ENCODE data around the gene HCFC1. TPM values are rescaled to one million over a fixed set of nuclear protein-coding genes. Genes with fewer than 3 reads are reported as not detected.

HCFC1 gene
- total RNA-seq, 2 donors from 2014 or later = 36.6 to 80.5 TPM

DNA sequence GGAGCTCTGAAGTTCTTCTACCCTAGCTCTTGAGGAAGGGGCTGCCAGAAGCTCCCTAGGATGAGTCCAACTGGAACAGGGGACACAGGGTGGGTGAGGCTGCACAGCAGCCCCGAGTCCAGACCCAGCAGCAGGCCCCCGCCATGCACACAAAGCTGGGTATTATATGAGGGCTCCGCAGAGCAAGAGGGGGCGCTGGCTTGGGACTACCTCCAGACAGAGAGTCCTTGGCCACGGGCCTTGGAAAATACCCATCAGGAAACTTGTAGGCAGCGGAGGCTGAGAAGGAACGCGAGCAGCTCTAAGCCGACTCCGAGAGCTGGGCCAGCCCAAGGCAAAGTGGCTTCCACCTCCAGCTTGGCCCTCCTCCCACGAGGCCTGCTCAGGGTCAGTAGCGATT is 8.1 kb downstream of the HCFC1 start:
- intact Hi-C loops (cut with DNase I) = no loop called here
- no peaks in the 10 kb centered on the region for H3K9me3 ChIP-seq
- H3K9ac ChIP-seq (ENCODE audit: low read depth in 2 of 2, low read length in 2 of 2) = no peak overlapping the region
- peaks cover 11% of the 10 kb centered on the region for H3K36me3 ChIP-seq
- H3K4me1 ChIP-seq = peaks cover 4% of the 10 kb centered on the region
- no peak overlapping the region for H3K4me3 ChIP-seq
- TF ChIP-seq, protein P1, sequence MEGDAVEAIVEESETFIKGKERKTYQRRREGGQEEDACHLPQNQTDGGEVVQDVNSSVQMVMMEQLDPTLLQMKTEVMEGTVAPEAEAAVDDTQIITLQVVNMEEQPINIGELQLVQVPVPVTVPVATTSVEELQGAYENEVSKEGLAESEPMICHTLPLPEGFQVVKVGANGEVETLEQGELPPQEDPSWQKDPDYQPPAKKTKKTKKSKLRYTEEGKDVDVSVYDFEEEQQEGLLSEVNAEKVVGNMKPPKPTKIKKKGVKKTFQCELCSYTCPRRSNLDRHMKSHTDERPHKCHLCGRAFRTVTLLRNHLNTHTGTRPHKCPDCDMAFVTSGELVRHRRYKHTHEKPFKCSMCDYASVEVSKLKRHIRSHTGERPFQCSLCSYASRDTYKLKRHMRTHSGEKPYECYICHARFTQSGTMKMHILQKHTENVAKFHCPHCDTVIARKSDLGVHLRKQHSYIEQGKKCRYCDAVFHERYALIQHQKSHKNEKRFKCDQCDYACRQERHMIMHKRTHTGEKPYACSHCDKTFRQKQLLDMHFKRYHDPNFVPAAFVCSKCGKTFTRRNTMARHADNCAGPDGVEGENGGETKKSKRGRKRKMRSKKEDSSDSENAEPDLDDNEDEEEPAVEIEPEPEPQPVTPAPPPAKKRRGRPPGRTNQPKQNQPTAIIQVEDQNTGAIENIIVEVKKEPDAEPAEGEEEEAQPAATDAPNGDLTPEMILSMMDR (IDR thresholded peaks at IDR 0.05) = no peak
- H3K27ac ChIP-seq = no peak overlapping the region
- H3K27me3 ChIP-seq = no peaks in the 10 kb centered on the region
- no peak for DNase-seq

DNA sequence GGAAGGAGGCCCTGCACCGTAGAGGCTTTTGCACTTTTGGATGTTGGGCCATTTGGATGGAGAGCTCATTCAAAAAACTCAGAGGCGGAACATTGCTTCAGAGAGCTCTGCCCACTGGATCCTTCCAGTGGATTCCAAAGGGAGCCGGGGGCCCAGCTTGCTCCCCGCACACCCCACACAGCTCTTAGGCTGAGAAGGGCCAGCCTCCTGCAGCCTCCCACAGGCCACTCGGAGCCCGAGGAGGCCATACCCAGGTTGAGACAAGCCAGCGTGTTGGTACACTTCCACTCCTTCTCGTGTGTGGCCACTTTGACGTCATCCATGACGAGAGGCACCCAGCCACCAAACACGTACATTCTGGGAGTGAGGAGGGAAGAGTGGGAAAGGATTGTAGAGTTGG is 10.3 kb downstream of the HCFC1 start:
- no peaks in the 10 kb centered on the region for H3K27me3 ChIP-seq
- H3K4me3 ChIP-seq = no peak overlapping the region
- TF ChIP-seq, protein P1 (IDR thresholded peaks at IDR 0.05) = no peak
- H3K4me1 ChIP-seq = no peaks in the 10 kb centered on the region
- no peak overlapping the region for H3K9ac ChIP-seq (ENCODE audit: low read depth in 2 of 2, low read length in 2 of 2)
- no peak overlapping the region for H3K27ac ChIP-seq
- peaks cover 21% of the 10 kb centered on the region for H3K36me3 ChIP-seq
- intact Hi-C loops (cut with DNase I) = no loop called here
- DNase-seq = no peak
- no peaks in the 10 kb centered on the region for H3K9me3 ChIP-seq

DNA sequence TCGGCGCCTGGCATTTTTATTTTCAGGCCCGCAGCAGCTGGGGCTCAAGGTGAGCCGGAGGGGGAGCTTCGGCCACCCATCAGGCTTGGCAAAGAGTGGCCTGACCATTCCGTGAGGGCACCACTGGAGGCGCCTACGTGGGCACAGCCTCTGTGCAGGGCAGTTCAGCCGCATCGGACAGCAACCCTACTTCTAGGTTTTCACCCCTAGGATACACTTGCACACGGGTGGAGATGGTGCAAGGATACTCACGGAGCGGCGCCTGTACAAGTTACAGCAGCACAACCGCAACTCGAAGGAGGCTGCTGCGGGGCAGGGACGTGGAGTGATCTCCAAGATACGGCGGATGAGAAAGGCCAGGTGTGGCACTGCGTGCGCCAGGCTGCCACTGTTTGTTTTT is 10.8 kb downstream of the HCFC1 start:
- DNase-seq = no peak
- Histone ChIP-seq H3K27ac (no peak overlapping the region), H3K4me3 (no peak overlapping the region), H3K27me3 (no peaks in the 10 kb centered on the region), H3K36me3 (peaks cover 21% of the 10 kb centered on the region), H3K9ac (ENCODE audit: low read depth in 2 of 2, low read length in 2 of 2) (no peak overlapping the region), H3K9me3 (no peaks in the 10 kb centered on the region), H3K4me1 (no peaks in the 10 kb centered on the region)
- TF ChIP-seq, protein P1 (IDR thresholded peaks at IDR 0.05) = no peak
- intact Hi-C loops (cut with DNase I) = no loop called here

DNA sequence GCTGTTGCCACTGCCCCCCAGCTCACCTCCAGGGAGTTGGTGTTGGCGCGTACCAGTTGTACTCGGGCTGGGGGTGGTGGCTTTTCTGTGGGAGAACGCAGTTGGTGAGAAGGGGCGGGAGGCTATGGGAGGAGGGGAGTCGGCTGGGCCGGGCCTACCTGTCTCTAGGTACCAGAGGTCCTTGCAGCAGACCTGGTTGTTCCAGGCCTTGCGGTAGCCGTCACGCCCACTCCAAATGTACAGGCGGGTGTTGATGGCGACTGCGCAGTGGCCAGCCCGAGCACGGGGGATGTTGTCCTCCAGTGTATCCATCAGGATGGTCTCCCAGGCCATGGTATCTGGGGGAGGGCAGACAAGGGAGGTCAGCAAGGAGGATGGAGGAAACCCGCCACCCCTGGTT is 11.5 kb downstream of the HCFC1 start:
- Histone ChIP-seq H3K4me3 (no peak overlapping the region), H3K4me1 (no peaks in the 10 kb centered on the region), H3K27ac (no peak overlapping the region), H3K9ac (ENCODE audit: low read depth in 2 of 2, low read length in 2 of 2) (no peak overlapping the region), H3K36me3 (peaks cover 21% of the 10 kb centered on the region), H3K9me3 (no peaks in the 10 kb centered on the region), H3K27me3 (no peaks in the 10 kb centered on the region)
- TF ChIP-seq, protein P1 (IDR thresholded peaks at IDR 0.05) = no peak
- intact Hi-C loops (cut with DNase I) = no loop called here
- no peak for DNase-seq

DNA sequence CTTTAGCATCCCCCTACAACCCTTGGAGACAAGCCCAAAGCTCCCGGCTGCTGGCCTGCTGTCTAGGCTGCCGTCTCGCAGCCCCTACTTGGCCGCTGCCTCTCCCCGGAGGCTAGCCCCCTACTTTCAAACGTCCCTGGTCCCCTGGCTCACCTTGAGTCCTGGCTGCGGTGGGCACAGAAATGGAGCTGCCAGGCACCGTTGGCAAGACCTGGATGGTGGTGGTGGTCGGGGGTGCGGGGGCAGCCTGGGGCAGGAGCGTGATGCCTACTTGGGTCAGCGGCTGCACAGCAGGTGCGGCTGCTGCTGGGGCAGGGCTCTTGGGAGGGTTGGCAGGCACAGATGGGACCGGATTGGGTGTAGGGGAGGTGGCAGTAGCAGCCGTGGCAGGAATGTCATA is 12.0 kb downstream of the HCFC1 start:
- Histone ChIP-seq H3K36me3 (peaks cover 21% of the 10 kb centered on the region), H3K27me3 (no peaks in the 10 kb centered on the region), H3K9ac (ENCODE audit: low read depth in 2 of 2, low read length in 2 of 2) (no peak overlapping the region), H3K4me3 (no peak overlapping the region), H3K4me1 (no peaks in the 10 kb centered on the region), H3K9me3 (no peaks in the 10 kb centered on the region), H3K27ac (no peak overlapping the region)
- no peak for DNase-seq
- intact Hi-C loops (cut with DNase I) = loop anchor here (10.0 kb wide), 1 partner anchor 415 kb away; no protein-coding TSS in a partner anchor
- TF ChIP-seq, protein P1 (IDR thresholded peaks at IDR 0.05) = no peak
